HG02678 (cell line): ENCODE measurements around the gene E2F2.
"Not testable (repeated sequence)": the region's sequence is repeated elsewhere in the genome, so short reads cannot be mapped to it uniquely, and the experiment has no call there.

ENCODE experiments used
- ATAC-seq: cut with Tn5 transposase; IDR thresholded peaks from one replicate; pipeline ENCODE4 v1.9.1; 2021; ENCODE audit warnings: mild to moderate bottlenecking, moderate library complexity; ENCODE audit not compliant: unreplicated experiment

E2F2 gene

GRCh38 chr1:23548704-23549143, 17.7 kb upstream of the E2F2 start:
- ATAC-seq: no peak

GRCh38 chr1:23546897-23547584, 16.0 kb upstream of the E2F2 start:
- no peak for ATAC-seq

GRCh38 chr1:23545851-23546250, 14.8 kb upstream of the E2F2 start:
- no peak for ATAC-seq

- no peak for ATAC-seq
Observed at GRCh38 chr1:23544444-23545389, 13.7 kb upstream of the E2F2 start.

- ATAC-seq: no peak
Observed at GRCh38 chr1:23543707-23544443, 12.8 kb upstream of the E2F2 start.

- not testable (repeated sequence) for ATAC-seq
Observed at GRCh38 chr1:23542940-23543339, 11.9 kb upstream of the E2F2 start.

GRCh38 chr1:23539698-23540266, 8.7 kb upstream of the E2F2 start:
- ATAC-seq: peak; percentile 87

GRCh38 chr1:23537296-23537973, 6.4 kb upstream of the E2F2 start:
- no peak for ATAC-seq

GRCh38 chr1:23533246-23534023, 2.4 kb upstream of the E2F2 start:
- ATAC-seq: no peak

- ATAC-seq: no peak
Observed at GRCh38 chr1:23531562-23532094, 595 bp upstream of the E2F2 start.

- no peak for ATAC-seq
Observed at GRCh38 chr1:23530087-23530746, 816 bp downstream of the E2F2 start.

- ATAC-seq: no peak
Observed at GRCh38 chr1:23529146-23530086, 1.6 kb downstream of the E2F2 start.

GRCh38 chr1:23528250-23528978, 2.6 kb downstream of the E2F2 start:
- ATAC-seq: peak; percentile 48

GRCh38 chr1:23527900-23528249, 3.2 kb downstream of the E2F2 start:
- no peak for ATAC-seq

- ATAC-seq: no peak
Observed at GRCh38 chr1:23527366-23527765, 3.7 kb downstream of the E2F2 start.

GRCh38 chr1:23526329-23527041, 4.5 kb downstream of the E2F2 start:
- ATAC-seq: no peak
